ENCODE data around the gene PLXDC2.

The PLXDC2 gene

DNA sequence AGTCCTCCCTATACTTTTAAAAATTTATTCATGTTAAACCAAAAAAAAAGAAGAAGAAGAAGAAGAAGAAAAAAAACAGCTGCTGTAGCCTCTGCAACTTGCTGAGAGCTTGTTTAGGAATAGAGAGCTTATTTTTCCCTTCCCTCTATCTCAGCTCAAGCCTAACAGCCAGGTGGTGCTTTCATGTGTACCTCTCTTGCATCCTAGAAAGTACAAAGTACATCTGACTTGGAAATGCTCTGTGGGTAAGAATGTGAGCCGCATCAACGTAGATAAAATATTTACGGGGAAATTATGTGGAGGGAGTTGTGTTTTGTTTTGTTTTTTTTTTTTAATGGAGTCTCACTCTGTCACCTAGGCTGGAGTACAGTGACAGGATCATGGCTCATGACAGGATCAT lies 99.6 kb downstream of the PLXDC2 start:
- FAIRE-seq: no peak

DNA sequence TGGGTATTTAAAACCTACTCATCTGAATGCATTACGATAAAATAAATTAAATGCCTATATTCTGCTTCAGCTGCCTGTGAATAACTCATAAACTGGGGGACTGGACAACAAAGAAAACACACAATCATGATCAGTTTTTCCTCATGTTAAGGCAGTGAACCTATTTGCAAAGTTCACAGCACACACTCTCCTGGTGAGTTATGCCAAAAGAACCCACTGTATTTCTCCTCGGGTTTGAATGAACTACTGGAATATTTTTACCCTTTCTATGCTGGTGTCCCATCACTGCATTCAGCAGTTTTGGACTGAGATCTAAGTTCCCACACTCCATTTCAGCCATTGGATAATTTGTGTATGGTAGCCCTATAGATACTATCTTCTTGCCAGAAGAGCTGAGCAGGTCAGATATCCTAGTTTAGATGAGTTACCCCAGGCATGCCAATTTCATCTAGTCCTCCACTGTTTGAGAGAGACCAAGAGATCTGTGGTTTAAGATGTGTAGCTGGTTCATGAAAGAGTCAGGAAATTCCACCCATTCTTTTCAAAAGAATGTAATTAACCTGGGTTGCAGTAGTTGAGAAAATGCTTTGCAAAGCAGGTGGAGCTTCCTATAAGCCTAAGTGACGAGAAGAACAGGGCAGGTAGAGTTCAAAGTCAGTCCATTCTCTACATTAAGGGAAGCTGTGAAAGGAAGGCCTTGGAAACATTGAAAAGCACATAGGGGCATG lies 101.7 kb downstream of the PLXDC2 start:
- no peak for FAIRE-seq

GRCh38 chr10:19918794-19919193 lies 102.6 kb downstream of the PLXDC2 start:
- no peak for FAIRE-seq

GRCh38 chr10:19919671-19920070 lies 103.4 kb downstream of the PLXDC2 start:
- no peak for FAIRE-seq

GRCh38 chr10:19920075-19920726 lies 104.0 kb downstream of the PLXDC2 start:
- no peak for FAIRE-seq

- FAIRE-seq: no peak
Measured at GRCh38 chr10:19921300-19922140, 105.3 kb downstream of the PLXDC2 start.

GRCh38 chr10:19922236-19922963 lies 106.2 kb downstream of the PLXDC2 start:
- FAIRE-seq: no peak

- no peak for FAIRE-seq
Measured at GRCh38 chr10:19925064-19925463, 108.8 kb downstream of the PLXDC2 start.

DNA sequence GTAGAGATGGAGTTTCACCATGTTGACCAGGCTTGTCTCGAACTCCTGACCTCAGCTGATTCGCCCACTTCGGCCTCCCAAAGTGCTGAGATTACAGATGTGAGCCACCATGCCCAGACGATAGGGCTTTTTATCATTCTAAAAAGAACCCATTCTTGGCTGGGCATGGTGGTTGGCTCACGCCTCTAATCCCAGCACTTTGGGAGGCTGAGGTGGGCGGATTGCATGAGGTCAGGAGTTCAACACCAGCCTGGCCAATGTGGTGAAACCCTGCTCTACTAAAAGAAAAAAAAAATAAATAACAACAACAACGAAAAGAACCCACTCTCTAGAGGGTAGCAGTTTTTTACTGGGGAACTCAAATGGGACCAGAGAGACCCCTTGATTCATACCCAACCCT lies 112.7 kb downstream of the PLXDC2 start:
- no peak for FAIRE-seq

GRCh38 chr10:19929506-19930140 lies 113.4 kb downstream of the PLXDC2 start:
- no peak for FAIRE-seq

- FAIRE-seq: no peak
Measured at GRCh38 chr10:19930936-19931893, 115.0 kb downstream of the PLXDC2 start.

DNA sequence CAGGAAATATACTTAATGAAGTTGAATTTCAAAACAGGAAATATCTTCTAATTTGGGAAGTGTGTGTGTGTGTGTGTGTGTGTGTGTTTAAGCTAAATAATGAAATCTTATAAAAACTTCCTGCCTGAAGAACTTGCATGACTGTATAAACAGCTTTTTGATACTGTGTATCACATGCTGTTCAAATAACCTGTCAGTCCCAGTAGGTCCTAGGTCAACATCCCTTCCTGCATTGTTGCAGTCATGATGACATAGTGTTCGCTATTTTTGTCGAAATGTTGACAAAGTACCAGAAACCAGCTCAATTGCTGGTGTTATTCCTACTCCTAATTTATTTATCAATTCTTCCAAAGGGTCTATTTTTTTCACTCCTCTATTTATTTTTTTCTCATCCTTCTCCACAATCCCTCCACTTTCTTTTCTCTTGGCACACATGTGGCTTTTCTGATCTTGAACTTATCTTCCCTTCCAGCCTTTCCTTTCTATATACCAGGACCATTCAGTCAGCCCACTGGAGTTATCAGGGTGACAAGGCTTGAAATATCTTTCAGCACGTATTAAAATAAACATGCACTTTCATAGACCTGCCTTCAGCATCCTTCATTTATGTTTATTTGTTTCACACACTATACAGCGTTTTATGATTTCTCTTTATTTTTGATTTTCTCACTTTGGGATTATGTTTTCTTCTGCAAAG lies 115.8 kb downstream of the PLXDC2 start:
- FAIRE-seq: no peak

DNA sequence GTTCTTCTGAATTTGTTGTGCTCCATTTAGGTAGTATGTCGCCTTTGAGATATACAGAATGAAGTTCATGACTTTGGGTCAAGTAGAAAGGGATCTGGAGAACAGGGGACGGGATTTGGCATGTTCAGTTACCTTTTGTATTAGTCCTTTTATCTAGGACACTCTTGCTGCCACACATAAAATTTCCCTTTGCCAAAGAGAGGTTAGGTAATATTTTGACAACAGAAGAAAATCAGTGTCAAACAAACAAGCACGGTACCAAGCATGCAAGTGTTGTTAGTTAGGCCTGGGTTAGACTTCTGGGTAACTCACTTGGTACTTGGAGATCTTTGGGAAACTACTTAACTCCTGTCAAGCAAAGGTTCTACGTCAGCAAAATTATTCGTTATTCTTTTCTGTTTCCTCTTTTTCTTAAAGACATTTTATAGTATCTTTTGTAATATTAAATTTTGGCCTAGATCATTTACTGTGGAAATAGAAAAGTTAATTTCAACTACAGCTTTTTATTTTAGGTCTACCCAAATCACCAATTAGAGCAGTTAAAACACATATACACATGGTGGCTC lies 116.7 kb downstream of the PLXDC2 start:
- no peak for FAIRE-seq

DNA sequence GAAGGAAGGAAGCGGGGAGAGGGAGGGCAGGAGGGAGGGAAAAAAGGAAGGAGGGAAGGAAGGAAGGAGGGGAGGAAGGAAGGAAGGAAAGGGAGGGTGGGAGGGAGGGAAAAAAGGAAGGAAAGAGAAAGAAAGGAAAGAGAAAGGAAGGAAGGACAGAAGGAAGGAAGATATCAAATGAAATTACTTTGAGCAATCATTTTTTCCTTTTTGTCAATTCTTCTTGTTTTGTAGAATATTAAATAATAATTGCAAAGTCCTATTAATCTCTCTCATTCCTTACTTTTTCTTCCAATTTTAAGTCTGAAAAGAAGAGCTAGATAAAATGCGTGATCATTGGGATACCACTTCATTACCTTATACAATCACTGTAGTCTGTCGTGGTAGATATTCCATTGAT lies 117.5 kb downstream of the PLXDC2 start:
- no peak for FAIRE-seq

GRCh38 chr10:19935176-19935575 lies 118.9 kb downstream of the PLXDC2 start:
- no peak for FAIRE-seq

DNA sequence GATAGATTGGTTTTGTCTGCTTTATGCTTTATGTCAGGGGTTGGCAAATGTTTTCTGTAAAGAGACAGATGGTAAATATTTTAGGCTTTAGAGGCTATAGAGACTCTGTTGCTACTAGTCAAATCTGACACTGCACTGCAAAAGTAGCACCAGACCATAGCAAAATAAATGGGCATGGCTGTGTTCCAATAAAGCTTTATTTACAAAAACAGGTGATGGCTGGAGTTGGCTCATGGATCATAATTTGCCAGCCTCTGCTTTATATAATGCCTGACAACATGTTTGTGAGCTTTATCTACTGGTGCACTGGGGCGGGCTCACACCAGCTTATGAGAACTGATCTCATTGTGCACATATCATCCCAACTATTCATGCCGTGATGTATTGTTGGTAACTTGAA lies 120.1 kb downstream of the PLXDC2 start:
- FAIRE-seq: no peak

DNA sequence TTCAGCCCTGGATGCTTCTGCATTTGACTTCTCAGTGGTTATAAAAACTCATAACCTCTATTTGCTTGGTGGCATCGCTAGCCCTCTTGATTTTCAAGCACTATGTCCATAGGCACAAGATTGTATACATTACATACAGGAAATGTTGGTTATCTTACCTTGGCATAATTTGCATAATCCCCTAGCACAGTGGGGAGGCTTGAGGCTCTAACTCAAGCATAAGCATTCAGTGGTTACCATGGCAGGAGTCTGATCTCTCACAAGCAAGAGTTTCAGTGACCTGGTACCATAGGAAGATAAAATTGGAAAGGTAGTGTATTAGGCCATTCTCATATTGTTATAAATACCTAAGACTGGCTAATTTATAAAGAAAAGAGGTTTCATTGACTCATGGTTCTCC lies 121.8 kb downstream of the PLXDC2 start:
- no peak for FAIRE-seq

DNA sequence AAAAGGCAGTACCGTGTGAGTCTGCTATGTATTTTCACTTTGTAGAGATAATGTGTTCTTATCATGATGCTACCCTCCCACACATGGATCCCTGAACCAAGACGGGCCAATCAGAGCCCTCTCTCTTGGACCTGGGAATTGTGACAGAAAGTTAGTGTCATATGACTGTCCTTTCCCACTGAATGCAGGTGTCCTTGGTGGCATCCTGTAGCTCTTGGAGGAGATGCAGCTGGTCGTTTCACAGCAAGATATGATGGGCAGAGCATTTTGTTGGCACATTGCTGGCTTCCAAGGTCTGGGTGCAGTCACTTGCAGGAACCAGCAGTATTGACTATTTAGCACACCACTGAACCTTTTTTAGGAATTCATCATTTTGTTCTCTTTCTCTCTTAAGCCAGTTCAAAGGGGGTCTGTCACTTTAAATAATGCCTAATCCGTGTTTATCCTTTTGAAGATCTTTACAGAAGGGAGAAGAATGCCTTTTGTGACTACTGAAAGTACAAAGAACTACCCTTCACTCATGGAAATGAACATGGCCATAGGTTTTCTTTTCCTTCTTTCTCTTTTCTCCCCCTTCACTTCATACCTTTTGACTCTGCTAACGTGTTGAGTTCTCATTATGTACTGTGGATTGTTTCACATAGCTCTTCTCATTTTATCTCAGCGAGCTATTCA lies 125.1 kb downstream of the PLXDC2 start:
- FAIRE-seq: no peak

DNA sequence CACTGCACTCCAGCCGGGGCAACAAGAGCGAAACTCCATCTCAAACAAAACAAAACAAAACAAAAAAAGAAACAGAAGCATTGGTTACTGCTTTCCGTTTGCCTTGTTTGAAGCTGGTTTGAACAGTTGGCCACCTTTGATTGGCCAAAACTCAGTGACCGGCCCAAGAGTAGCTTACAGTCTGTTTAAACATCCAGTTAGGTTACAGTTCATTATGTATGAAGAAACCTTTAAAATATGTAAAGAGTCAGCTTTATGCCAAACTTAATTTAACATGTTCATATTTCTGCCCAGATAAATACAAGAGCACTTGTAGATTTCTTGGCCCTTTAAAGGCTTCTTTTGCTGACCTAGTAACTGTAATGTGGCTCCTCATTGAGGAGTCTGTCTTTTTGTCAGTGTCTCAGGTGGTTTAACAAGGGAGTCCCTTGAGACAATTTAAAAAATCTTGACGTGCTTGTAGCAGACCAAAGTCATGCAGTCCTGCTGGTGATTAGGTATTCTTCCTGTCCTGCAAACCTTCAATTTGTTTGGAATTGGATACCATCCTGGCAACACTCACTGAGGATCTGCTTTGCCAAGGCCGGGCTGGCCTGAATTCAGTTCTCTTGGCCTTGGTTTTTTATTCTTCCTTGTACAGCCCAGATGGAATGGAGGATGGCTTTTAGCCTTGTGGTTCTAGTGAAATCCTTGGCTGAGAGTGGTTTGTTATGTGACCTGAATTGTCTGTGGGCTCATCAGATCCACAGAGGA lies 128.9 kb downstream of the PLXDC2 start:
- no peak for FAIRE-seq

Data from A204.1 (cell line).